Hepatocyte (in vitro differentiated cells): Measurements from ENCODE around the gene CWC25. TPM values are rescaled to one million over a fixed set of nuclear protein-coding genes. Genes with fewer than 3 reads are reported as not detected.

Experiments used
- DNase-seq: peaks from one replicate; pipeline ENCODE4 v3.0.0-alpha.2; 2016; ENCODE audit warnings: low spot score
- H2AFZ ChIP-seq: fragments of 200-600 bp; sonication (generic); 2 replicates; pipeline ENCODE4 v1.6.0; 2016; ENCODE audit warnings: antibody characterized with exemption, mild to moderate bottlenecking
- H3K27ac ChIP-seq: fragments of 200-600 bp; sonication (generic); 2 replicates; pipeline ENCODE4 v1.5.1; 2016; ENCODE audit warnings: mild to moderate bottlenecking
- H3K27me3 ChIP-seq: fragments of 200-600 bp; sonication (generic); 2 replicates; pipeline ENCODE4 v1.6.1; 2016
- H3K36me3 ChIP-seq: fragments of 200-600 bp; sonication (generic); replicated peaks from 2 replicates; pipeline ENCODE4 v1.5.1; 2016; ENCODE audit warnings: low read depth; ENCODE audit not compliant: insufficient read depth
- H3K4me1 ChIP-seq: fragments of 200-600 bp; sonication (generic); 2 replicates; pipeline ENCODE4 v1.5.1; 2016; ENCODE audit warnings: mild to moderate bottlenecking, moderate library complexity; ENCODE audit not compliant: insufficient read depth
- H3K4me2 ChIP-seq: fragments of 200-600 bp; sonication (generic); 2 replicates; pipeline ENCODE4 v1.6.0; 2016
- H3K4me3 ChIP-seq: fragments of 200-600 bp; sonication (generic); 2 replicates; pipeline ENCODE4 v1.5.1; 2016; ENCODE audit warnings: mild to moderate bottlenecking
- H3K79me2 ChIP-seq: fragments of 200-600 bp; sonication (generic); 2 replicates; pipeline ENCODE4 v1.6.0; 2017; ENCODE audit warnings: mild to moderate bottlenecking
- H3K9me2 ChIP-seq: fragments of 200-600 bp; sonication (generic); replicated peaks from 2 replicates; pipeline ENCODE4 v1.6.0; 2017; ENCODE audit warnings: mild to moderate bottlenecking; ENCODE audit not compliant: insufficient read depth
- H3K9me3 ChIP-seq: fragments of 200-600 bp; sonication (generic); 2 replicates; pipeline ENCODE4 v1.5.1; 2016; ENCODE audit warnings: low read depth, mild to moderate bottlenecking
- H4K20me1 ChIP-seq: fragments of 200-600 bp; sonication (generic); 2 replicates; pipeline ENCODE4 v1.6.0; 2016; ENCODE audit warnings: mild to moderate bottlenecking; ENCODE audit not compliant: insufficient read depth, poor library complexity, severe bottlenecking
- EZH2 ChIP-seq: fragments of 200-600 bp; sonication (generic); IDR thresholded peaks from 2 replicates; pipeline ENCODE4 v1.6.1; 2016; ENCODE audit warnings: antibody characterized with exemption, mild to moderate bottlenecking, borderline replicate concordance
- EZH2phosphoT487 ChIP-seq: fragments of 200-600 bp; sonication (generic); IDR thresholded peaks from one replicate; pipeline ENCODE4 v1.6.1; 2018; ENCODE audit warnings: antibody characterized with exemption, mild to moderate bottlenecking, low read depth, moderate library complexity; ENCODE audit not compliant: unreplicated experiment, severe bottlenecking
- WGBS: methylation state at CpG from one replicate; pipeline ENCODE4 v1.1.6; 2016; ENCODE audit warnings: low lambda C conversion rate; ENCODE audit errors: missing lambda C conversion rate; 5-methylcytosine and 5-hydroxymethylcytosine counted together
- polyA plus RNA-seq: library from polyadenylated mRNA; unstranded; fragments of >200 nt; fragmentation: Nextera tagmentation; extraction: Ambion mirVana; gene quantifications from 2 replicates; pipeline ENCODE4 v1.2.1, GENCODE V29; 2016
- total RNA-seq: library from RNA; depleted of rRNA; stranded (reverse); fragments of >200 nt; gene quantifications from 2 replicates; pipeline ENCODE4 v1.2.3, GENCODE V29; 2014
- TF ChIP-seq, protein P1 (sequence below): fragments of 200-600 bp; sonication (generic); IDR thresholded peaks from 2 replicates; pipeline ENCODE4 v1.5.1; 2016; ENCODE audit warnings: antibody characterized with exemption, mild to moderate bottlenecking; ENCODE audit not compliant: poor library complexity

CWC25 gene
- total and polyA plus RNA-seq, 2 experiments from 2014 or later: 10.0 to 18.5 TPM

DNA sequence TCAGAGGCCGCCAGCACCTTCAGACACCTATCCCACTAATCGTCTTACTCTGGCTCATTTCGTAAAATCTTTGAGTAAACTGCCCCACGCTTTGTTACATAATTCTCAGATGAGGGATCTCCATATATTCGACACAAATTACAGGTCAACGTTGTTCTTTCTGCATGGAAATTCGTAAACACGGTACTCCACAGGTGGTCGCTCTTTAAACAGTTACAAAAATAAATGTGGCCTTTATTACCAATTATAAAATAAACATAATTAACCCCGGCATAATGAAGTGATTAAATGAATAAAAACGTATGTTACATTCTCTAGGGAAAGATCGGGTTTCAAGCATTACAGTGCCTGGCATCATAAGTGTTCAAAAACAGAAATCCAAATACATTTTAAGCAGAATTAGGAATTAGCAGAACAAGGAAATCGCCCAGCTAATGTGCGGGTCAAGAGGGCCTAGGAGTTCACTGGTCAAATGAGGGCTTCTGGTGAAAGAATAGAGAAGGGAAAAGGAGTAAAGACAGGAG lies 24.8 kb downstream of the CWC25 start:
- H3K4me2 ChIP-seq: peak overlapping the region; percentile 75
- no peak for TF ChIP-seq EZH2
- TF ChIP-seq, protein P1, sequence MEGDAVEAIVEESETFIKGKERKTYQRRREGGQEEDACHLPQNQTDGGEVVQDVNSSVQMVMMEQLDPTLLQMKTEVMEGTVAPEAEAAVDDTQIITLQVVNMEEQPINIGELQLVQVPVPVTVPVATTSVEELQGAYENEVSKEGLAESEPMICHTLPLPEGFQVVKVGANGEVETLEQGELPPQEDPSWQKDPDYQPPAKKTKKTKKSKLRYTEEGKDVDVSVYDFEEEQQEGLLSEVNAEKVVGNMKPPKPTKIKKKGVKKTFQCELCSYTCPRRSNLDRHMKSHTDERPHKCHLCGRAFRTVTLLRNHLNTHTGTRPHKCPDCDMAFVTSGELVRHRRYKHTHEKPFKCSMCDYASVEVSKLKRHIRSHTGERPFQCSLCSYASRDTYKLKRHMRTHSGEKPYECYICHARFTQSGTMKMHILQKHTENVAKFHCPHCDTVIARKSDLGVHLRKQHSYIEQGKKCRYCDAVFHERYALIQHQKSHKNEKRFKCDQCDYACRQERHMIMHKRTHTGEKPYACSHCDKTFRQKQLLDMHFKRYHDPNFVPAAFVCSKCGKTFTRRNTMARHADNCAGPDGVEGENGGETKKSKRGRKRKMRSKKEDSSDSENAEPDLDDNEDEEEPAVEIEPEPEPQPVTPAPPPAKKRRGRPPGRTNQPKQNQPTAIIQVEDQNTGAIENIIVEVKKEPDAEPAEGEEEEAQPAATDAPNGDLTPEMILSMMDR: no peak
- no peak for TF ChIP-seq EZH2phosphoT487
- 23% methylated on average over 14 of the region's 14 CpGs for WGBS
- H2AFZ ChIP-seq: no peak overlapping the region
- no peaks in the 10 kb centered on the region for H3K27me3 ChIP-seq
- peak overlapping the region; percentile 100 for H3K27ac ChIP-seq
- no peaks in the 10 kb centered on the region for H3K9me2 ChIP-seq
- peaks cover 26% of the 10 kb centered on the region for H4K20me1 ChIP-seq
- H3K36me3 ChIP-seq: no peaks in the 10 kb centered on the region
- peaks cover 38% of the 10 kb centered on the region for H3K79me2 ChIP-seq
- no peaks in the 10 kb centered on the region for H3K9me3 ChIP-seq
- H3K4me3 ChIP-seq: peak overlapping the region; percentile 1
- DNase-seq: no peak
- H3K4me1 ChIP-seq: peaks cover 22% of the 10 kb centered on the region

DNA sequence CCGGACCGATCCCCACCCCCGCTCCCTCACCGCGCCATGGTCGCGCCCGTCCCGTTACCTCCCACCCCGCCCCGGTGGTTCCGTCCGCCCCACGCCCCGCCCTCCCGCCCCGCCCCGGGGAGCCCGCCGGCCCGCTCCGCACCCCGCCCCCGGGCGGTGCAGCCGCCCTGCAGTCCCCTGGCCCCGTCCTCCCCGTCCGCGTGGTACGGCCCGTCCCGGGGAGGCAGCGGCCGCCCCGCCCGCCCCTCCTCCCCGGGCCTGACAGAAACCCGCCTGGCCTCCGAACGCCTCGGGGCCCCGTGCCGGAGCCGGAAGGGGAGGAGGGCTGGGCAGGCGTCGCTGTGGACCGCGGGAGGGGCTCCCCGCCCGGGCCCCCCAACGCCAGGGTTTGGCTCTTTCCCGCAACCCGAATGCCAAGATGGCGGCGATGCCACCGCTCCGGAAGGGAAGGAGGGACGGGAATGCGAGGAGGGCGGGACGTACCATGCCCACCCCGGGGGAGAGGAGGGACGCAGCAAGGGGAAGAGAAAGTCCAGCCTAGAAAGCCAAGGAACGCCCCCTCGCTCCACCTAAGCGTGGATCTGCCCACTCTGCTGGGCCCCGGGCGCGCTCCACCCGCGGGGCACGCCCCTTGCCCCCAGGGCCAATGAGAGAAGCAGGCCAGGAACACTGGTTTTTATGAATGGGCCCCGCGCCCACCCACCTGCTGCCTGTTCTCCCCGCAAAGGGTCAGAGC lies 25.5 kb downstream of the CWC25 start, which contains the start of gene PIP4K2B:
TSS of gene PIP4K2B (minus strand) at position 56 of the 736 bp plus-strand sequence. CDS start 132 bp downstream, outside the sequence.
- WGBS: under 1% methylated on average over 12 of the region's 76 CpGs

DNA sequence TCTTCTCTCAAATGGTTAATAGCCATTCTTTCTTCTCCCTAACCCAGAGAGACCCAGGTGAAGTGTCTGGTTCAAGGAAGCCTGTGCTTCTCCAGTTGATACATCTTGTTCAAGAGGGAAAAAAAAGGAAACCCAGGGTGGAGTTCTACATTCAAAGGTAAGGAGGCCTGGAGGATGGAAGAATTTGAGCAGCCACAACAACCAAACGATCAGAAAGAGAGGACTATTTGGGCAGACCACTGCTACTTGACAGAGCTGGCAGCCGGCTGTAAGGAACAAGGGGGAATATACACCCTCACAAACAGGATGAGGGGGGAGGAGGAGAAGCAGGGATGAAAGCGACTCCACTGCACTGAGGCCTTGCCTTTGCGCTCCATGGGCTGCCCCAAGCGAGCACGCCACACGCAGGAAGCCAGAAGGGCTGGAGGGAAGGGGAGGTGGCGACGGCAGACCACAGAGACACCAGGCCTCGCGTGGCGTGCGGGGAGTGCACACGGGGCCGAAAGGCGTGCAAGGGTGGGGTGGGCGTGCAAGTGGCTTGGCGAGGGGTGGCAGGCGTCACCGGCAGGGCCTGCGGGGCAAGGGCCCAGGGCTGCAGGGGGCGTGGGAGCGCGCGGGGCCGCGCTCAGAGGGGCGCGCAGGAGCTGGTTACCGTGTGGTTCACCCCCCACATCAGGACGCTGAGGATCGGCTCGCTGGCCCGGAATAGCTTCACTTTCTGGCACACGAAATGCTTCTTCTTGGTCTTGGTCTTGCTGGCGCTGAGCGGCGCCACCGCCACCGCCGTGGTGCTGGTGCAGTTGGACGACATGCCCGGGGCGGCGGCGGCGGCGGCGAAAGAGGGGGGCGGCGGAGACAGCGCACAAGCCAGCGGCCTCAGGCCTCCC lies 26.3 kb downstream of the CWC25 start:
- TF ChIP-seq EZH2phosphoT487 (no peak), EZH2 (no peak)
- TF ChIP-seq, protein P1: peak; percentile 2
- H3K79me2 ChIP-seq: peaks cover 51% of the 10 kb centered on the region
- peak; percentile 58 for DNase-seq

More for the DNA sequence above, 25.5 kb downstream of the CWC25 start, which contains the start of gene PIP4K2B:
- Histone ChIP-seq H3K79me2 (peaks cover 43% of the 10 kb centered on the region), H3K4me2 (peak within 1 kb of the TSS; percentile 85), H3K27ac (peak within 1 kb of the TSS; percentile 100), H3K9me3 (no peaks in the 10 kb centered on the region), H3K4me3 (peak within 1 kb of the TSS; percentile 71), H4K20me1 (peaks cover 26% of the 10 kb centered on the region), H2AFZ (peak within 1 kb of the TSS; percentile 77), H3K9me2 (no peaks in the 10 kb centered on the region), H3K27me3 (no peaks in the 10 kb centered on the region), H3K4me1 (peaks cover 22% of the 10 kb centered on the region), H3K36me3 (no peaks in the 10 kb centered on the region)
- no peak for TF ChIP-seq EZH2
- DNase-seq: peak; percentile 98

More for the DNA sequence above, 26.3 kb downstream of the CWC25 start:
- H3K9me2 ChIP-seq: no peaks in the 10 kb centered on the region
- H3K4me3 ChIP-seq: peak overlapping the region; percentile 62
- H3K9me3 ChIP-seq: no peaks in the 10 kb centered on the region
- peaks cover 22% of the 10 kb centered on the region for H3K4me1 ChIP-seq
- WGBS: 1% methylated on average over 18 of the region's 53 CpGs
- no peaks in the 10 kb centered on the region for H3K36me3 ChIP-seq
- no peaks in the 10 kb centered on the region for H3K27me3 ChIP-seq
- peak overlapping the region; percentile 100 for H3K27ac ChIP-seq
- H4K20me1 ChIP-seq: peaks cover 31% of the 10 kb centered on the region
- H3K4me2 ChIP-seq: peak overlapping the region; percentile 85
- peak overlapping the region; percentile 77 for H2AFZ ChIP-seq
